NCI-H1105 (cell line): ENCODE results near the gene CLDN19.

Experiments
- DNase-seq: peaks from one replicate; lab custom pipeline; 2025; lab: John Stamatoyannopoulos, UW

CLDN19 gene

GRCh38 chr1:42700006-42700405 is 40.0 kb downstream of the CLDN19 start:
- DNase-seq = no peak

- DNase-seq = no peak
Measured at GRCh38 chr1:42698081-42698813, 41.8 kb downstream of the CLDN19 start.

GRCh38 chr1:42692911-42693310 is 47.1 kb downstream of the CLDN19 start:
- DNase-seq = no peak

GRCh38 chr1:42692461-42692860 is 47.6 kb downstream of the CLDN19 start:
- DNase-seq = no peak

- no peak for DNase-seq
Measured at GRCh38 chr1:42691157-42691498, 48.9 kb downstream of the CLDN19 start.

- no peak for DNase-seq
Measured at GRCh38 chr1:42690477-42691156, 49.4 kb downstream of the CLDN19 start.

GRCh38 chr1:42689912-42690311 is 50.1 kb downstream of the CLDN19 start:
- no peak for DNase-seq

- no peak for DNase-seq
Measured at GRCh38 chr1:42686418-42686817, 53.6 kb downstream of the CLDN19 start.

- DNase-seq = no peak
Measured at GRCh38 chr1:42684139-42684538, 55.9 kb downstream of the CLDN19 start.
